ENCODE measurements around the gene CLEC2D. TPM values are rescaled to one million over a fixed set of nuclear protein-coding genes. Genes with fewer than 3 reads are reported as not detected.
A peak's percentile ranks its signal among the peaks of the same experiment; 100 is the strongest.

CLEC2D gene
- total and polyA plus RNA-seq, 10 of the 15 experiments (the other 5 are each of a cell fraction or from before 2014, with no cell fraction given), result 4.6 to 29.8 (median 16.0) TPM

DNA sequence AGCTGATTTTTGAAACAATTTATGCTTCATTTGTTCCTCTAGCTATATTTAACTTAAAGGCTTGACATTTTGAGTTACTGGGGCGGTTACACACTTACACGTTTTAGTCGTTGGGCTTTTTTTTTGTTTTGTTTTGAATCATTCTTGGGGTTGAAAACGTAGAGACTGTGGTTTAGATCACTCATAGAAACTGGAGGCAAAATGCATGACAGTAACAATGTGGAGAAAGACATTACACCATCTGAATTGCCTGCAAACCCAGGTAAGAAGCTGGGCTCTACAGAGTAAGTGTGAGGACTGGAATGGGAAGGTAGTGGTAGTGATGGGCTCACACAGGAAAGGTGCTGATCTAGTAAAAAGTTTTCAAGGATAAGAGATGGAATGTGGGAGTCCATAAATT lies at the start of gene CLEC2D (continued):
- peak; percentile 98 for TF ChIP-seq MEF2A (IDR thresholded peaks at IDR 0.05; ENCODE audit: insufficient read depth, low read depth, low read length)
- no peak for TF ChIP-seq KDM1A (IDR thresholded peaks at IDR 0.05; ENCODE audit: borderline replicate concordance)
- TF ChIP-seq, protein P1, sequence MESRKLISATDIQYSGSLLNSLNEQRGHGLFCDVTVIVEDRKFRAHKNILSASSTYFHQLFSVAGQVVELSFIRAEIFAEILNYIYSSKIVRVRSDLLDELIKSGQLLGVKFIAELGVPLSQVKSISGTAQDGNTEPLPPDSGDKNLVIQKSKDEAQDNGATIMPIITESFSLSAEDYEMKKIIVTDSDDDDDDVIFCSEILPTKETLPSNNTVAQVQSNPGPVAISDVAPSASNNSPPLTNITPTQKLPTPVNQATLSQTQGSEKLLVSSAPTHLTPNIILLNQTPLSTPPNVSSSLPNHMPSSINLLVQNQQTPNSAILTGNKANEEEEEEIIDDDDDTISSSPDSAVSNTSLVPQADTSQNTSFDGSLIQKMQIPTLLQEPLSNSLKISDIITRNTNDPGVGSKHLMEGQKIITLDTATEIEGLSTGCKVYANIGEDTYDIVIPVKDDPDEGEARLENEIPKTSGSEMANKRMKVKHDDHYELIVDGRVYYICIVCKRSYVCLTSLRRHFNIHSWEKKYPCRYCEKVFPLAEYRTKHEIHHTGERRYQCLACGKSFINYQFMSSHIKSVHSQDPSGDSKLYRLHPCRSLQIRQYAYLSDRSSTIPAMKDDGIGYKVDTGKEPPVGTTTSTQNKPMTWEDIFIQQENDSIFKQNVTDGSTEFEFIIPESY (IDR thresholded peaks at IDR 0.05), result no peak
- peak; percentile 41; the same call in 1 of the 2 replicates for TF ChIP-seq SMAD5 (IDR thresholded peaks at IDR 0.05; ENCODE audit: low read depth)
- TF ChIP-seq HDAC6 (IDR thresholded peaks at IDR 0.05; ENCODE audit: unreplicated experiment), result no peak
- TF ChIP-seq POU2F2 (IDR thresholded peaks at IDR 0.05; ENCODE audit: borderline replicate concordance, low read depth, low read length), result peak; percentile 87
- peak; percentile 98 for TF ChIP-seq BCL11A (IDR thresholded peaks at IDR 0.05; ENCODE audit: low read depth, low read length)
- TF ChIP-seq, protein P2, sequence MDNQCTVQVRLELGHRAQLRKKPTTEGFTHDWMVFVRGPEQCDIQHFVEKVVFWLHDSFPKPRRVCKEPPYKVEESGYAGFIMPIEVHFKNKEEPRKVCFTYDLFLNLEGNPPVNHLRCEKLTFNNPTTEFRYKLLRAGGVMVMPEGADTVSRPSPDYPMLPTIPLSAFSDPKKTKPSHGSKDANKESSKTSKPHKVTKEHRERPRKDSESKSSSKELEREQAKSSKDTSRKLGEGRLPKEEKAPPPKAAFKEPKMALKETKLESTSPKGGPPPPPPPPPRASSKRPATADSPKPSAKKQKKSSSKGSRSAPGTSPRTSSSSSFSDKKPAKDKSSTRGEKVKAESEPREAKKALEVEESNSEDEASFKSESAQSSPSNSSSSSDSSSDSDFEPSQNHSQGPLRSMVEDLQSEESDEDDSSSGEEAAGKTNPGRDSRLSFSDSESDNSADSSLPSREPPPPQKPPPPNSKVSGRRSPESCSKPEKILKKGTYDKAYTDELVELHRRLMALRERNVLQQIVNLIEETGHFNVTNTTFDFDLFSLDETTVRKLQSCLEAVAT (IDR thresholded peaks at IDR 0.05), result peak; percentile 95
- TF ChIP-seq, protein P3, sequence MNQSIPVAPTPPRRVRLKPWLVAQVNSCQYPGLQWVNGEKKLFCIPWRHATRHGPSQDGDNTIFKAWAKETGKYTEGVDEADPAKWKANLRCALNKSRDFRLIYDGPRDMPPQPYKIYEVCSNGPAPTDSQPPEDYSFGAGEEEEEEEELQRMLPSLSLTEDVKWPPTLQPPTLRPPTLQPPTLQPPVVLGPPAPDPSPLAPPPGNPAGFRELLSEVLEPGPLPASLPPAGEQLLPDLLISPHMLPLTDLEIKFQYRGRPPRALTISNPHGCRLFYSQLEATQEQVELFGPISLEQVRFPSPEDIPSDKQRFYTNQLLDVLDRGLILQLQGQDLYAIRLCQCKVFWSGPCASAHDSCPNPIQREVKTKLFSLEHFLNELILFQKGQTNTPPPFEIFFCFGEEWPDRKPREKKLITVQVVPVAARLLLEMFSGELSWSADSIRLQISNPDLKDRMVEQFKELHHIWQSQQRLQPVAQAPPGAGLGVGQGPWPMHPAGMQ (IDR thresholded peaks at IDR 0.05; ENCODE audit: borderline replicate concordance), result no peak
- TF ChIP-seq CHD2 (IDR thresholded peaks at IDR 0.05; ENCODE audit: borderline replicate concordance, low read depth, low read length), result peak; percentile 71; the same call in 1 of the 2 replicates
- peak; percentile 90 for TF ChIP-seq EED (IDR thresholded peaks at IDR 0.05; ENCODE audit: low read depth)
- TF ChIP-seq SPI1 (IDR thresholded peaks at IDR 0.05; ENCODE audit: borderline replicate concordance, insufficient read depth, low read depth, low read length), result no peak
- peak; percentile 100 for TF ChIP-seq NFIC (IDR thresholded peaks at IDR 0.05; ENCODE audit: low read depth, low read length)
- TF ChIP-seq YBX1 (IDR thresholded peaks at IDR 0.05), result no peak
- TF ChIP-seq CREB1 (IDR thresholded peaks at IDR 0.05; ENCODE audit: low read depth), result peak; percentile 87
- TF ChIP-seq, protein P4, sequence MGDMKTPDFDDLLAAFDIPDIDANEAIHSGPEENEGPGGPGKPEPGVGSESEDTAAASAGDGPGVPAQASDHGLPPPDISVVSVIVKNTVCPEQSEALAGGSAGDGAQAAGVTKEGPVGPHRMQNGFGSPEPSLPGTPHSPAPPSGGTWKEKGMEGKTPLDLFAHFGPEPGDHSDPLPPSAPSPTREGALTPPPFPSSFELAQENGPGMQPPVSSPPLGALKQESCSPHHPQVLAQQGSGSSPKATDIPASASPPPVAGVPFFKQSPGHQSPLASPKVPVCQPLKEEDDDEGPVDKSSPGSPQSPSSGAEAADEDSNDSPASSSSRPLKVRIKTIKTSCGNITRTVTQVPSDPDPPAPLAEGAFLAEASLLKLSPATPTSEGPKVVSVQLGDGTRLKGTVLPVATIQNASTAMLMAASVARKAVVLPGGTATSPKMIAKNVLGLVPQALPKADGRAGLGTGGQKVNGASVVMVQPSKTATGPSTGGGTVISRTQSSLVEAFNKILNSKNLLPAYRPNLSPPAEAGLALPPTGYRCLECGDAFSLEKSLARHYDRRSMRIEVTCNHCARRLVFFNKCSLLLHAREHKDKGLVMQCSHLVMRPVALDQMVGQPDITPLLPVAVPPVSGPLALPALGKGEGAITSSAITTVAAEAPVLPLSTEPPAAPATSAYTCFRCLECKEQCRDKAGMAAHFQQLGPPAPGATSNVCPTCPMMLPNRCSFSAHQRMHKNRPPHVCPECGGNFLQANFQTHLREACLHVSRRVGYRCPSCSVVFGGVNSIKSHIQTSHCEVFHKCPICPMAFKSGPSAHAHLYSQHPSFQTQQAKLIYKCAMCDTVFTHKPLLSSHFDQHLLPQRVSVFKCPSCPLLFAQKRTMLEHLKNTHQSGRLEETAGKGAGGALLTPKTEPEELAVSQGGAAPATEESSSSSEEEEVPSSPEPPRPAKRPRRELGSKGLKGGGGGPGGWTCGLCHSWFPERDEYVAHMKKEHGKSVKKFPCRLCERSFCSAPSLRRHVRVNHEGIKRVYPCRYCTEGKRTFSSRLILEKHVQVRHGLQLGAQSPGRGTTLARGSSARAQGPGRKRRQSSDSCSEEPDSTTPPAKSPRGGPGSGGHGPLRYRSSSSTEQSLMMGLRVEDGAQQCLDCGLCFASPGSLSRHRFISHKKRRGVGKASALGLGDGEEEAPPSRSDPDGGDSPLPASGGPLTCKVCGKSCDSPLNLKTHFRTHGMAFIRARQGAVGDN (IDR thresholded peaks at IDR 0.05), result no peak
- TF ChIP-seq, protein P5, sequence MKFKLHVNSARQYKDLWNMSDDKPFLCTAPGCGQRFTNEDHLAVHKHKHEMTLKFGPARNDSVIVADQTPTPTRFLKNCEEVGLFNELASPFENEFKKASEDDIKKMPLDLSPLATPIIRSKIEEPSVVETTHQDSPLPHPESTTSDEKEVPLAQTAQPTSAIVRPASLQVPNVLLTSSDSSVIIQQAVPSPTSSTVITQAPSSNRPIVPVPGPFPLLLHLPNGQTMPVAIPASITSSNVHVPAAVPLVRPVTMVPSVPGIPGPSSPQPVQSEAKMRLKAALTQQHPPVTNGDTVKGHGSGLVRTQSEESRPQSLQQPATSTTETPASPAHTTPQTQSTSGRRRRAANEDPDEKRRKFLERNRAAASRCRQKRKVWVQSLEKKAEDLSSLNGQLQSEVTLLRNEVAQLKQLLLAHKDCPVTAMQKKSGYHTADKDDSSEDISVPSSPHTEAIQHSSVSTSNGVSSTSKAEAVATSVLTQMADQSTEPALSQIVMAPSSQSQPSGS (IDR thresholded peaks at IDR 0.05; ENCODE audit: low read length), result peak; percentile 99
- no peak for TF ChIP-seq SIX5 (IDR thresholded peaks at IDR 0.05; ENCODE audit: low read depth, low read length, severe bottlenecking)
- no peak; the same call in 1 of the 2 replicates for TF ChIP-seq RB1 (IDR thresholded peaks at IDR 0.05; ENCODE audit: borderline replicate concordance)
- no peak for TF ChIP-seq ZSCAN29 (IDR thresholded peaks at IDR 0.05)
- TF ChIP-seq KAT2A (conservative IDR thresholded peaks at IDR 0.05; ENCODE audit: control insufficient read depth, low read depth, low read length), result no peak
- no peak for TF ChIP-seq NFYB (IDR thresholded peaks at IDR 0.05; ENCODE audit: insufficient read depth, low read depth, low read length)

Measured in GM12878 (cell line).